Suppressor macrophage treated with lipopolysaccharide for 4 hours (primary cell): Measurements from ENCODE around the gene SHISAL1.
"Not testable (repeated sequence)": the region's sequence is repeated elsewhere in the genome, so short reads cannot be mapped to it uniquely, and the experiment has no call there.

ENCODE experiments used
- DNase-seq: peaks from one replicate; pipeline ENCODE4 v3.0.0-alpha.2; 2020

Gene SHISAL1

DNA sequence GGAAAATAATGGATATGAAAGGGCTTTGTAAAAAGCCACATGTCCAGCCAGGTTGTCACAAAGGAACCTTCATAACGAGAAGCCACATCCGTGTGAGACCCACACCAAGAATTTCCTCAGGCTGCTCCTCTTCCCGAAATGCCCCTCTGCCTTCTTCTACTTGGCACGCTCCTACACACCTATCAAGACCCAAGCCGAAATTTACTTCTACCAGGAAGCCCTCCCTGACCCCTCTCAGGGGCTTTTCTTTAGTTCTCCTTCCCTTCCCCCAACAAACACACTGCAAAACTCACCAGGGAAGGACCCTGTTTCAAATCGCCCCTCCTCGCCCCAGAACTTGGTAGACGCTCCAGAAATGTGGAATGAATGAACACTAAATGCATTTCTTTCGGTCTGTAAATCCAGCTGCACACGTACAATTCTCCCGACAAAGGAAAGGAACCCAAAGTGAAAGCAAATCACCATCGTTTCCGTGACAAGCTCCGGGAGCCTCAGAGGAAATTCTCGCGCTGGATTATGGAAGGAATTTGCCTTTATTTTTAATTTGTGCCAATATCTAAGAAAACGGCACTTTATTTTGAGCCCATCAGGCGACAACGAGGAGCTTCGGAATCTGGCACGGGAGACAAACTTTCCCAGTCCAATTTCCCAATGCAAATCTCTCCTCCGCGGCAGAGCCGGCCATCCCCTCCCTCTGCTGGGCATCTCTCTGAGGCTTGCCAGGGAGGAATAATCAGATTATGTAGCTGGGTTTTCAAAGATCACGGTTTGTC is 13.2 kb upstream of the SHISAL1 start:
- DNase-seq: peak; percentile 41

DNA sequence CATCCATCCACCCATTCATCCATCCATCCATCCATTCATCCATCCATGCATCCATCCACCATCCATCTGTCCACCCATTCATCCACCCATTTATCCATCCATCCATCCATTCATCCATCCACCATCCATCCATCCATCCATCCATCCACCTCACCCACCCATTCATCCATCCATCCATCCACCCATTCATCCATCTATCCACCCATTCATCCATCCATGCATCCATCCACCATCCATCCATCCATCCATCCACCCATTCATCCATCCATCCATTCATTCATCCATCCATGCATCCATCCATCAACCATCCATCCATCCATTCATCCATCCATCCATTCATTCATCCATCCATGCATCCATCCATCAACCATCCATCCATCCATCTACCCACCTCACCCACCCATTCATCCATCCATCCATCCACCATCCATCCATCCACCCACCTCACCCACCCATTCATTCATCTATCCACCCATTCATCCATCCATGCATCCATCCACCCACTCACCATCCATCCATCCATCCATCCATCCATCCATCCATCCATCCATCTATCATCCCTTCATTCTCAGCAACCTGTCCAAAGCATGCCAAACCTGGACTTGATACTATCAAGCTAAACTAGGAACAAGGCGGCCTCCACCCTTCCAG is 10.5 kb upstream of the SHISAL1 start:
- not testable (repeated sequence) for DNase-seq

DNA sequence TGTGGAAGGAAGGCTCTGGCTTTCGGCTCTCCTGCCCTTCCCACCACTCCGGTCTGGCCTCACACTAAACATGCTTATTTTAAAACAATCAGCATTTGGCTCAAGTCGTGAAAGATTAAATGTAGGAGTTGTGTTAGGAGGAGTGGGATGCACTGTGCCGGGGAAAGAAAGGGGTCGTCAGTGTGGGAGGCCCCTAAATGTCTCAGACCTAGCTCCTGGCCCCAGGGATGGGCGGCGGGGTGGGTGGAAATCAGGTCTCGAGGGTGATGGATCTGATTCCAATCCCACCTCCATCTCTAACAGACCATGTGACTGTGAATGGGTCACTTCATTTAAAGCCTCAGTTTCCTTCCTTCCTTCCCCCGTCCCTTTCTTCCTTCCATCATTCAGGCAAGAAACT is 6.9 kb upstream of the SHISAL1 start:
- no peak for DNase-seq

DNA sequence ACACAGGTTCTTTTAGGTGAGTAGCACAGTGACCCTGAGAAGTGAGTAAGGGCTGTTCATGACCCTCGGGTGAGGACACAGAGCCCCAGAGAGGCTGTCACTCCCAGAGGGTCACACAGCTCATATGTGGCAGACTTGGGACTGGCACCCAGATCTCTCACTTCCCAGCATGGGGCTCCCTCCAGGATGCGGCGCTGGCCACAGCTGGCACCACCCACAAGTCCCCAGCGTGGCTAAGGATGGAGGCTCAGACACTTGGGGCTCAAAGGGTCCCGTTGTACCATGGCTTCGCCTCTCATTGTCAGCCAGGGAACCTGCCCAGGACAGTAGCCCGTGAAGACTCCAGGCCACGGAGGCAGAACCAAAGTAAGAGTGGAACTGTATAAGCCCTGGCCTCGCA is 6.0 kb upstream of the SHISAL1 start:
- DNase-seq: no peak

DNA sequence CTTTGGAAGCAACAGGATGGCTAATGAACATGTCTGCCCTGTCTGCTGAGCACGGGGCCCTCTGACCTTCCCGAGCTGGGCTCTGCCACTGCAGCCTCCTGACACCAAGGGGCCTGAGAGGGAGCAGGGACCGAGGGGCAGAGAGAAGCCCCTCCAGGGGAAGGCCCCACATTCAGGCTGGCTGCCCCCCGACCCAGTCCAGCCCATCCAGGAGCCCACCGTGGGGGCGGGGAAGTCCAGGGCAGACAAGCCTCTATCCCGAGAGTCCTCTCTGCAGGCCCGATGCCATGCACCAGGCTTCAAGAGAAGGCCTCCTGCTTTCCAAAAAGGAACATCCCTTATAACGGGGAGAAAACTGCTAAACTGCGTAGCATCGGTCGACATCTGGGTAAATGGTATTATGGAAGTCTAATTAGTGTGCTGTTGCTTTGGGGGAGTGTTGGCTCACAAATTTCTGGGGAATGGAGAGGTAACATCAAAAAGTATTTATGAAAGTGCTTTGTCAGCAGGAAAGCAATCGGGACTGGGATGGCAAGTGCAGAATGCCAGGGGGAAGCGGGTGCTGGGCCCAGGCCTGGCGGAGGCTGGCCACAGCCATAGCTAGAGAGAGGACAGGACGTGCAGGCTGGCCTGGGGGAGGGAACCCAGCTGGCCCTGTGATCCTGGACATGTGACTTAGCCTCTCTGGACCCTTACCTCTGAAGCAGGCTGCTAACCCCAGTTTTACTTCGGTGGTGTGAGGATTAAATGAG is 5.3 kb upstream of the SHISAL1 start:
- DNase-seq: no peak

DNA sequence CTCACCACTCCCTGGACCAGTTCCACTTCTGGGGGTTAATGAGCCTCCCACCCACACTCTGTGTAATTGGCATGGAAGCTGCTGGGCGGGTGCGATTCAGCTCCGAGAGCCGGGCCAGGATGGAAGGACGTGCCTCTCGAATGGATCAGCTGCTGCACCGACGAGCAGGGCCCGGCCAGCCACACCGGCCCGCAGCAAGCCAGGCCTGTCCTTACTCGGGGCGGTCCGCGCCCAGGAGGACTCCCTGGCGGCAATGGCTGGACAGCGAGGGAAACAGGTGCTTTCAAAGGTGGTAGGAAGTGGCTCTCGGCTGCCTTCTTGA is 4.3 kb upstream of the SHISAL1 start:
- no peak for DNase-seq

DNA sequence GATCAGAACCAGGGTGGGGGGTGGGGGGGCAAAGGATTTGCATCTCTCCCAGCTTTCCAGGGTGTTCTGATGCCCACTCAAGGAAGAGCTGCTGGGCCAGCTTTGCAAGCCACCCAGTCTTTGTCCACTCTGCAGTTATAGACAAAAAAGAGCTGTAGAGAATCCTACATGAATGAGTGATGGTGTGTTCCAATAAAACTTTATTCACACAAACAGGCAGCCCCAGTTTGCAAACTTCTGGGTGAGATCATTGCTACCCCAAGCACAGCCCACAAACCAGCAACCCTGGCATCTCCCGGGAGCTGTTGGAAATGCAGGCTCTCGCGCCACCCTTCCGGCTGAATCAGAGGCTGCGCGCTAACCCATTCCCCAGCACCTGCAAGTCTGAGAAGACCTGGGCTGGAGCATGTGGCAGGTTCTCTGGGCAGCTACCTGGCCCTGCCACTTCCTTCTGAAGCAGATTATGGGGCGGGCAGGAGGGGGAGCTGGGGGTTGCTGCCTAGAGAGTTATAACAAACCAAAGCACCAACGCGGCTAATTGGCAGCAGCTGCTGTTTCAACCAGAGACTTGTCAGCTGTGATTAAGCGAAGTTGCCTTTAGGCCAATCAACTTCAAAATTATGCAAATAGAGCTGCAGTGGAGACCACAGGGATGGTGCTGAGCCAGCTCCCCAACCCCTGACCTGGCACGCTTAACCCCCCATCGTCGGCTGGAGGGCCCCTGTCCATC is 3.8 kb upstream of the SHISAL1 start:
- no peak for DNase-seq

DNA sequence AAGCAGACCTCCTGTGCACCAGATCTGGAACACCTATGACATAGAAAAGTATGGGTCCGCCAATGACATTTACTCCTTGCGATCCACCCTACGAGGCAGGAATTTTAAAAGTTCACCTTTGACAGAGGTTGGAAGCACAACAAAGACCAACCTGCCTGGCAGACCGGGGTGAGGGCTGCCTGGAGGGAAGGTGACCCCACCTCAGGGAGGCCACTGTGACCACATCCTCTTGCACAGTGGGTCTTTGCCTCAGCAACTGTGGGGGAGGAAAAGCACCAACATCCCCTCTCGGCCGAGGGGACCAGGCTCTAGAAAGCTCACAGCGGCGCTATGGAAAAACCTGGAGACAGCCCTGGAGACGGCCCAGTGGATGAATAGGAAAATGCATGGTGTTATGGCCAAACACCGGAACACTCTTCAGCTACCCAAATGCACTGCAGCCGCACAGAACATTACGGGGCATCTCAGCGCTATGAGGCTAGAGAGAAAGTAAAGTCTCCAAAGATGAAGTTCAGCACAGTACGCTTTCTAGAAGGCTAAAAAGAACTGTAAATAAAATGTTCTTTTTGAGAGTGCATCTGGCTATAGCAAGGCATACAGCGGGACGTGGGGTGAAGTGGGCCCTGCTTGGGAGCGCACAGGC is 1.8 kb upstream of the SHISAL1 start:
- no peak for DNase-seq

DNA sequence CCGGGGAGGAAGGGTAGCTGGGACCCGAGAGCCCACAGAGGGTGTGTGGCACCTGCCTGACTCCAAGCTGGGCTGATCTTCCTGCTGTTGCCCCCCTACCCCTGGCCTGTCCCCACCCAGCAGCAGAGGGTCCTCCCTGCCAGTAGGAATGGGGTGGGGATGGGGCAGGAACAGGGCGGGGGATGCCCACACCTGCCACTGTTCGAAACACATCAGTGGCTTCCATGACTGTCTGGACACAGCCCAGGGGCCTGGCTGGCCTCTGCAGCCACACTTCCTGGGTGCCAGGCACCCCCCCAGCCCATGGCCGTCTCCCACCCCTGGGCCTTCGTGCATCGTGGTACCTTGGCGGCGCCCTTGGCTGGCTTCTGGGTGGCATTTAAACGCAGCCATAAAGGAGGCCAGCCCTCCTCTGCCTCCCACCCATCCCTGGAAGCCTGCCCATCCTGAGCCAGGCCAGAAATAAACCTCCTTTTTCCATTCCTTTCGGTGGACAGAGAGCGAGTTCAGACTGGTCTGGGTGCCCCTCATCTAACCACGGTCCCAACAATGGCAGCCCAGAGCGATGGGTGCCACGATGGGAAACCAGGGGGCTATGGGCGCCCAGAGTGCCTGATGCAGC is 745 bp upstream of the SHISAL1 start:
- DNase-seq: no peak

DNA sequence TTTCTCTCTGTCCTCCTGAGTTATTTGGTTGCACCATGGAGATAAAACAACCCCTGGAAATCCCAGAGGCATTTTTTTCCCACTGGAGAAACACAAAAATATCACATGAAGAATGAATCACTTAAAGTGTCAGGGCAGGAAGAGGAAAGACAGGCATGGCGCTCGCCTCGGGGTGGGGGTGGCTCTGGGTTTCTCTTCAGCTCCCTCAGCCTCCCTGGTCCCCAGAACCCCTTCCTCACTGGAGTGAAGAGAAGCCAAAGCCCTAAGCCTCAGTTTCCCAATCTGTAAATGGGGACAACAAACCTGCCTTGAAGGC is 938 bp downstream of the SHISAL1 start:
- DNase-seq: peak; percentile 51

DNA sequence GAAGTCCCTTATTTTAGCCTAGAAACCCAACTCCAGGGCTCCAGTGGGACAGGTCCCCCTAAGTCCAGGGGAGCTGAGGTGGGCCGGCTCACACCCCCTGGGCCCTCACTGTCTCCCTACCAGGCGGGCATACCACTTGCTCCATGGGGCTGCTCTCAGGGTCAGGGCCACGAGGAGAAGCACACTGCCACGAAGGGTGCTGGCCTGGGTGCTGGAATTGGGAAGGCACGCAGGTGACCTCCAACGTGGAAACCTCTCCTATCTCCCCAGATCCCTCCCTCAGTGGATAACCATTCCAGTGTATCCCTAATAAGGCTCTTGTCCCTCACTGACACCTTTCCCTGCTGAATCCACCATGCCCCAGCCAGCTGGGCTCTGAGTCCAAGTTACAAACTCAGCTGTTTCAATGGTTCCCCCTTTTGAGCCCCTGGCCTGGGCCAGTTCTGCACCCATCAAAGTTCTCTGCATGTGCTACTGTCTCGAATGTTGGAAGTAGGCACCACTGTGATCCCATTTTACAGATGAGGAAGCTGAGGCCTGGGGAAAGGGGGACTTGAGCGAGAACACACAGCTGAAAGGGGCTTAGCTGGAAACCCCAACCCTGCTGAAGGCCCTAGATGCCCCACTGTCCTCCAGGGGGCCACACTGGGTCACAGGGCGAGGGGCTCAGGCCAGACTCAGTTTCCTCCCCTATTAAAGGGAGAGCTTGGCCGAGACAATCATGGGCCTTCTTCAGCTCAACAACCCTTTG is 1.5 kb downstream of the SHISAL1 start:
- no peak for DNase-seq

DNA sequence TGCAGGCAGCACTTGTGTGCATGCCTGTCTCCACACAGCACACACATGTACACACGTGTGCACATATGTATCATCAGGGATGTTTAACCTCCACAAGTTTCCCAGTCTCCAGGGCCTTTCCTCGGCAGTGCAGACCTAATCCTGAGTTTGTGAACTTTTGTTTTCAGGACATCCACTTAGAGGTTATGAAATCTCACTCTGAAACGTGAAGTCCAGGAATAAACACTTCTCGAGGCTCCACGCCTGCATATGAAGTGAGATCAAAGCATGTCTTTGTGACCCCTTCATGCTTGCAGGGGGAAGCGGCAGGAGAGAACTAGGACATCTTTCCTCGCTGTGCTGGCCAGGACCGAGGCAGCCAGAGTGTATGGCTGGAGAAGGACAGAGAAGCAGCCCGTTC is 3.1 kb downstream of the SHISAL1 start:
- no peak for DNase-seq

DNA sequence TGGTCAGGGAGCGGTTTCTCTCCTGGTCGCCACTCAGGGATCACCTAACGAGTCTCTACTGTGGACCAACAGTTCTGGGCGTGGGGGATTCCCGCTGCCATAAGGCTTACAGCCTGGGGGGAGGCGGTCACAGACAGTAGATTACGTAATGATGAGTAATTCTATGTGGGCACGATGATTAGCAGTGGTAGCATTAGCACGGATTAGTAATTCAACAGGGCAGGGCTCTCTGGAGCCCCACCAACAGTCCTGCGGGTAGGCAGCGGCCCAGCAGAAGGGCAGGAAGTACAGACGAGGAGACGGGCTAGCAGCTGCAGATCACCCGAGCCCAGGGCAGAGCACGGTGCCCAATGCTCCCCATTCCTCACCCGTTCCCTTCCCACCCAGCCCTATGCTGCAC is 3.6 kb downstream of the SHISAL1 start:
- DNase-seq: peak; percentile 93

DNA sequence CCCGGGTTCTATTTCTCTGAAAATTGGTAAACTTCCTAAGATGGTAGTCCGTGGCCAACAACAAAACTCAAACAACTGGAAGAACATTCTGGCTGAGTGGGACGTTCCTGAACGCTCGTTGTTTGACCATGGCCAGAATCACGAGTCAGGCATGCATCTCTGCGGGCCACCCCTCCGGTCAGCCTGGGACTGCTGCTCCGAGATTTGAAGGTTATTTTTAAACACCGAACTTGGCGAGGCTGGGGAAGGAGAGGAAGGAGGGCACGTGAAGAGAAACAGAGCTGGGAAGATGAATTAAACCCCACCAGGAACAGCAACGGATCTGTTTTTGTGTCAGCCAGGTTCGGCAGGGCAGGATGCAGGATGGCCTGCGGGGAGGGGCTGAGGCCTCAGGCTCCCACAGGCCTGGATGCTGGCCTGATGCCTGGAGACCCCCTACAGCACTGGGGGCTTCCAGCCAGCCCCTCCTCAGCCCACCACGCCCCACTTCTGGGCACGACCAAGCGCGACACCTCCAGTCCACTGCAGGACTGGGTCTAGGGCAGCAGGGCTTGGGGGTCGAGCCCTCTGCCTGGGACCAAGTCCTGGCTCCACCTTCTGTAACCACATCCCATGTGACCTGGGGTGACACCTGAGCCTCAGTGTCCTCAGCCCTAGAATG is 5.1 kb downstream of the SHISAL1 start:
- no peak for DNase-seq

DNA sequence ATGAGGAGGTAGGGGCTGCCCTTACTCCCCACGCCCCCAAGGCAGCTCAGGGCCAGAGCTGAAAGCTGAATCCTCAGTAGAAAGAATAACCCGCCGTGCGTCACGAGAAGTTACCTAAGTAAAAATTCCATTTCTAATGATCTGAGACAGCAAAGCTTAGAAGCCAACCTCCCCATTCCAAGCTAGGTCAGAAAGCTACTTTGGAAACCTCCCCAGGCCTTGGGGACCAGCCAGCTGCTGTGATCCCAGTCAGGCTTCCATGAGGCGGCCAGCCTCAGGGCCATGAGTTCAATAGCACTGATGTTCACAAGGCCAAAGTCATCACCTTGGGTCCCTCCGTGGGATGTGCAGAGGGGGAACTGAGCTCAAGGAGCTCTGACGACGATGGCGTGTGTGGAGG is 6.9 kb downstream of the SHISAL1 start:
- no peak for DNase-seq

DNA sequence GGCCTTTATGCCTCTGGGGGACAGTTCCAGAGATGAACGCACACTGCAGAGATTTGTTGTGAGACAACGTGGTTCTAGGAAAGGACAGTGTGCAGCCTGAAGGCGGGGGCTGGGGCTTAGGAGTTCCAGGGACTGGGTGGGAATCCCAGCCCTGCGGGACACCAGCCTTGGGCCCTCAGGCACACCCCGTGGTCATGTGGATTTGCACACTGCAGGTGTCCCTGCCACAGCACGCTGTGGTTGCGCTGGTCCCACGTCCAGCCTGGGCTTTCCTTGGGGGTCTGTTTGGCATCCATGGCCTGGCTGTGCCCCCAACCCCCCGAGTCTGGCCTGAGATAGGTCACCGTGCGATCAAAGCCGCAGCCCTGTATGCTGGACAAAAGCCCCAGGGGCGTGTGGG is 7.3 kb downstream of the SHISAL1 start:
- DNase-seq: no peak

DNA sequence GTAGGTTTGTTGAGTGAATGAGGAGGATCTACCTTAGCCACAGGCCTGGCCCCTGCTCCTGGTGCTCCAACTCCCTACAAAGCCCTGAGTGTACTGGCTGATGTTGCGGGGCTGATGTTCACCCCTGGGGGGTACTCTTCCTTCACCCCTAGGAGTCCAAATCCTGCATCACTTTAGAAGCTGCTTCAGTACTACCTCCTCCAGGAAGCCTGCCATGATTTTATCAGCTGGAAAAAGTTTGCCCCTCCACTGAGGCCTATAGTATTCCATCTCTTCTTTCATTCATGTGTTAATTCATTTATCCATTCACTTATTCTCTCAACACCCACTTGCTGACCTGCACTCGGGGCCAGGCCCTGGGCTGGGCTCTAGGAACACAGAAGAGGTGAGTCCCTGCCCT is 7.8 kb downstream of the SHISAL1 start:
- no peak for DNase-seq

DNA sequence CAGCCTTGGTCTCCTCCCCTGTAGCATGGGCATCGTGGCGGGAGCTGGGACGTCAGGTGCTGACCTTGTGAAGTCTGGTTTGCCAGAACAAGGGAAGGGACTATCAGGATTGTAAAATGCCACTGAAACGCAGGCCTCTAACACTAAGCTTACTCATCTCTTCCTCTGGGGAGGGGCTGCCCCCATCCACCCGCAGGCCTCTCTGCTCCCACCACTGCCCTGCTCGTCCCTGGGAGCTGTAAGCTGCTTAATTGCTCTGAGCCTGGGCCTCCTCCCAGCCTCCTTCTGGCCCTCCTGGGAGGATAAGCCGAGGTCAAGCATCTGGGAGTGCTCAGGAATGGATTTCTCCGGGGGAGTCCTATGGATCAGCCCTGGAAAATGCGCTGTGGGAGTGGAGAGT is 8.4 kb downstream of the SHISAL1 start:
- DNase-seq: no peak

DNA sequence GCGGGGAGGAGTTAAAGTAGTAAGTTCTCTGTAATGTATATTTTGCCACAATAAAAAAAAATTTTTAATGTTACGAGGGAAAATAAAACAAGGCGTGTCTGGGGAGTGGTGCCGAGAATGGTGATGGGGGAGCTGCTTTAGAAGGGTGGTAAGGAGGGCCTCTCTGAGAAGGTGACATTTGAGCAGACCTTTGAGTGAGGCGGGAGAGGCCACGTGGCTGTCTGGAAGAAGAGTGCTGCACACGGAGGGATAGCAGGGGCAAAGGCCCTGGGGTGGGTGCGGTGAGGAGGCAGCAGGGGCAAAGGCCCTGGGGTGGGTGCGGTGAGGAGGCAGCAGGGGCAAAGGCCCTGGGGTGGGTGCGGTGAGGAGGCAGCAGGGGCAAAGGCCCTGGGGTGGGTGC is 10.4 kb downstream of the SHISAL1 start:
- DNase-seq: not testable (repeated sequence)

DNA sequence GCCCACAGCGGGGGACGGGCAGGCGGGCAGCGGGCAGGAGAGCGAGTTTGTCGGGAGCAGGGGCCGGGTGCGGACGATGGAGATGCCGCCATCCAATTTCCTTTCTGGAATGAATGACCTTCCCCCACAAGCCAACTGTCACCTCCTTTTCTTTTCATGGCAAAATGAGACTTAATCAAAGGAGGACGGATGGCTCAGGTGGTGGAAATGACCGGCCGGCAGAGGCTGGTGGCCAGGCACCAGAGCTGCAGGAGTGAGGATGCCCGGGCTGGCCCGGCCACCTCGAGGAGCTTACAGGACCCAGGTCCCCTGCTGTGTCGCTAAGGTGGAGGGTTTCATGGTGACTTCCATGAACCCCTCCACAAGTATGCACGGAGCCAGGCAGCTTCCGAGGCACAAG is 11.7 kb downstream of the SHISAL1 start:
- no peak for DNase-seq

DNA sequence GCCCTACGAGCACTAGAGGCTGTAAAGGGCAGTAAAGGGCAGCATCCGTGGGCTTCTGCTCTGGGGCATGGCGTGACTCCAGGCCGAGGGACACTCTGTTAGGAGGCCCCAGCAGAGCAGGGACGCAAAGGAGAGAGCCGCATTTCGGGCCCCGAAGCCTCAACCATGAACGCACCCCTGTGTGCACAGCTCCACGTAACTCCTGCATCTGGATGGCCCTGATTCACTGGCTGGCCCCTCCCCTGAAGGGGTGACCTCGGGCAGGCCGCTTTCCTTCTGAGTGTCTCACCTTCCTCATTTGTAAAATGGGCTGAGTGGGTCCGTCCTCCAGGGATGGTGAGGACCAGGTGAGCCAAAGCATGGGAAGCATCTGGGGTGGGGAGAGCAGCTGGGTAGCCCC is 13.6 kb downstream of the SHISAL1 start:
- DNase-seq: no peak
